ENCODE data around the gene CLSTN2.

CLSTN2 gene

DNA sequence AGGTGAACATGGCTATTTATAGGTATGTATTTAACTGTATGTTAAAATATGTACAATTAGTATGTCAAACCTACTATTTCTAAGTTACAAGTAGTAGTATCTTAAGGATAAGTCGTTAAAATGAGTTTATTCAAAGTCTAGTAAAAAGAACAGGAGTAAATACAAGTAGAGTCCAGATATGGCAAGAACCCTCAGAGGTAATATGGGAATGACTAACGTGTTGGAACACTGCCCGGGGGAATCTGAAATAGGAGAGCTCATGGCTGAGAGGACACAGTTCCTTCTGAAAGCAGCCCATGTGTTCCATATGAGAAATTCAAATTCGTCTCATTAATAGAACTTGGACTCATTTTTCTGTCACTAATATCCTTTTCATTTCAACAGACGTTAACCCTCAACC lies 158.8 kb downstream of the CLSTN2 start:
- TF ChIP-seq POLR2AphosphoS5 (IDR thresholded peaks at IDR 0.05; ENCODE audit: low read depth, low read length), result no peak
- DNase-seq (ENCODE audit: insufficient read length, low spot score) (no peak), FAIRE-seq (no peak)

- DNase-seq (ENCODE audit: insufficient read length, low spot score) (no peak), FAIRE-seq (no peak)
- no peak for TF ChIP-seq TAF1 (IDR thresholded peaks at IDR 0.05; ENCODE audit: low read depth, low read length)
- TF ChIP-seq SPI1 (IDR thresholded peaks at IDR 0.05; ENCODE audit: low read depth, low read length), result no peak
- no peak for TF ChIP-seq PAX5 (IDR thresholded peaks at IDR 0.05; ENCODE audit: insufficient read depth, low read length, severe bottlenecking)
- TF ChIP-seq POLR2A (IDR thresholded peaks at IDR 0.05; ENCODE audit: low read depth, low read length), result no peak
Observed at GRCh38 chr3:140094487-140094886, 159.5 kb downstream of the CLSTN2 start.

GRCh38 chr3:140096037-140096436 lies 161.1 kb downstream of the CLSTN2 start:
- no peak for FAIRE-seq
- DNase-seq (ENCODE audit: insufficient read length, low spot score), result no peak
- TF ChIP-seq POU2F2 (IDR thresholded peaks at IDR 0.05; ENCODE audit: low read depth, low read length) (no peak), TAF1 (IDR thresholded peaks at IDR 0.05; ENCODE audit: low read depth, low read length) (no peak), POLR2AphosphoS5 (IDR thresholded peaks at IDR 0.05; ENCODE audit: low read depth, low read length) (no peak), POLR2A (IDR thresholded peaks at IDR 0.05; ENCODE audit: low read depth, low read length) (no peak), SPI1 (IDR thresholded peaks at IDR 0.05; ENCODE audit: low read depth, low read length) (no peak), PAX5 (IDR thresholded peaks at IDR 0.05; ENCODE audit: insufficient read depth, low read length, severe bottlenecking) (no peak)

DNA sequence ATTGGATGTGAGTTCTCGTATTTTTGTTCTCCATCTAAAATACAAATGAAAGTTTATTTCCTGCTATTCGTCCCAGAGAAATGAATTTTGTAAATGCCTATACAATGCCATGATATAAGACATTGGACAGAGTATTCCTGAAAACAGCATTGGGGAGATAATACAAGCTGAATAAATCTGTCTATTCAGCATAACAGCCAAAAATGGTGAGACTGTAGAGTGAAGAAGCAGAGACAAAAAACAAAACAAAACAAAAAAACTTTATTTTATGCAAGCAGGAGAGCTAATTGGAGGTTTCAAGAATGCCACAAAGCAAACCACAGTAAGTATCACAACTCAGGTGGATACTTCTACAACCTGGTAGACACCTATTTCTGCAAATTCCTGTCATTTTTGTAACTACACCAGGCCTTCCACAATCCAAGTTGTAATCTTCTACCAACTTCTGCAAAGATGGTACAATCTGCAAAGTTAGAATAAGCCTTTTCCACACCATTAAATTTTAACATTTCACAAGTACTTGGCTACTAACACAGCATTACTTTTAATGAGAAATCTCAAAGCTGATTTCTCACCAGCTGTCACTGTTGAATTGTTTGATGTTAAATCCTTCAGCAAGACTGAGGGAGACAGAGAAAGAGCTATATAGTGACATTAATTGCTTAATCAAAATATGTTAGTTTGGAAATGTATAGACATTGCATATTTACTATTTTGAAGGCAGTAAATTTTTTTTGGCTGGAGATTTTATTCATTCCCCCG lies 163.1 kb downstream of the CLSTN2 start:
- no peak for DNase-seq (ENCODE audit: insufficient read length, low spot score)
- FAIRE-seq, result no peak
- TF ChIP-seq POLR2A (IDR thresholded peaks at IDR 0.05; ENCODE audit: low read depth, low read length), result no peak
- TF ChIP-seq POU2F2 (IDR thresholded peaks at IDR 0.05; ENCODE audit: low read depth, low read length), result no peak
- TF ChIP-seq POLR2AphosphoS5 (IDR thresholded peaks at IDR 0.05; ENCODE audit: low read depth, low read length), result no peak
- TF ChIP-seq SPI1 (IDR thresholded peaks at IDR 0.05; ENCODE audit: low read depth, low read length), result no peak
- TF ChIP-seq TAF1 (IDR thresholded peaks at IDR 0.05; ENCODE audit: low read depth, low read length), result no peak
- TF ChIP-seq PAX5 (IDR thresholded peaks at IDR 0.05; ENCODE audit: insufficient read depth, low read length, severe bottlenecking), result no peak

- DNase-seq (ENCODE audit: insufficient read length, low spot score) (no peak), FAIRE-seq (no peak)
- TF ChIP-seq TAF1 (IDR thresholded peaks at IDR 0.05; ENCODE audit: low read depth, low read length) (no peak), POLR2AphosphoS5 (IDR thresholded peaks at IDR 0.05; ENCODE audit: low read depth, low read length) (no peak), SPI1 (IDR thresholded peaks at IDR 0.05; ENCODE audit: low read depth, low read length) (no peak), POLR2A (IDR thresholded peaks at IDR 0.05; ENCODE audit: low read depth, low read length) (no peak), PAX5 (IDR thresholded peaks at IDR 0.05; ENCODE audit: insufficient read depth, low read length, severe bottlenecking) (no peak), POU2F2 (IDR thresholded peaks at IDR 0.05; ENCODE audit: low read depth, low read length) (no peak)
Observed at GRCh38 chr3:140100479-140100878, 165.5 kb downstream of the CLSTN2 start.

GRCh38 chr3:140103166-140103565 lies 168.2 kb downstream of the CLSTN2 start:
- TF ChIP-seq POU2F2 (IDR thresholded peaks at IDR 0.05; ENCODE audit: low read depth, low read length), result no peak
- TF ChIP-seq POLR2AphosphoS5 (IDR thresholded peaks at IDR 0.05; ENCODE audit: low read depth, low read length), result no peak
- no peak for TF ChIP-seq PAX5 (IDR thresholded peaks at IDR 0.05; ENCODE audit: insufficient read depth, low read length, severe bottlenecking)
- TF ChIP-seq TAF1 (IDR thresholded peaks at IDR 0.05; ENCODE audit: low read depth, low read length), result no peak
- no peak for TF ChIP-seq POLR2A (IDR thresholded peaks at IDR 0.05; ENCODE audit: low read depth, low read length)
- TF ChIP-seq SPI1 (IDR thresholded peaks at IDR 0.05; ENCODE audit: low read depth, low read length), result no peak
- no peak for FAIRE-seq
- DNase-seq (ENCODE audit: insufficient read length, low spot score), result no peak

GRCh38 chr3:140103986-140104645 lies 169.1 kb downstream of the CLSTN2 start:
- no peak for FAIRE-seq
- no peak for DNase-seq (ENCODE audit: insufficient read length, low spot score)
- TF ChIP-seq POLR2AphosphoS5 (IDR thresholded peaks at IDR 0.05; ENCODE audit: low read depth, low read length), result no peak
- no peak for TF ChIP-seq TAF1 (IDR thresholded peaks at IDR 0.05; ENCODE audit: low read depth, low read length)
- no peak for TF ChIP-seq SPI1 (IDR thresholded peaks at IDR 0.05; ENCODE audit: low read depth, low read length)
- TF ChIP-seq PAX5 (IDR thresholded peaks at IDR 0.05; ENCODE audit: insufficient read depth, low read length, severe bottlenecking), result no peak
- no peak for TF ChIP-seq POLR2A (IDR thresholded peaks at IDR 0.05; ENCODE audit: low read depth, low read length)
- TF ChIP-seq POU2F2 (IDR thresholded peaks at IDR 0.05; ENCODE audit: low read depth, low read length), result no peak

- DNase-seq (ENCODE audit: insufficient read length, low spot score), result no peak
- no peak for FAIRE-seq
- TF ChIP-seq SPI1 (IDR thresholded peaks at IDR 0.05; ENCODE audit: low read depth, low read length), result no peak
- no peak for TF ChIP-seq POU2F2 (IDR thresholded peaks at IDR 0.05; ENCODE audit: low read depth, low read length)
- TF ChIP-seq PAX5 (IDR thresholded peaks at IDR 0.05; ENCODE audit: insufficient read depth, low read length, severe bottlenecking), result no peak
Observed at GRCh38 chr3:140113996-140114788, 179.2 kb downstream of the CLSTN2 start.

DNA sequence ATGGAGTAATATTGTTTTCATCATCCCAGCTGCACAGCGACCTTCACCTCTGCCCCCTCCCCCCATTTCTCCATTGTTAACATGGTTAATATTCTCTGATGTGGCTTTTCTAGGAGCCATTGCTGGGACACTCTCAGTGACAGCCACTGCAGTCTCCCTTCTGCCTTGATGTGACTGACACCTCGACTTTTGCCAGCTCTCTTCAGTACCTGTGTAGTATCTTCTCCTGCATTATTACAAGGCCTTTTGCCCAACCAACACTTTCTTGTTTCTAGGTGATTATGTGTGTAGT lies 179.8 kb downstream of the CLSTN2 start:
- DNase-seq (ENCODE audit: insufficient read length, low spot score) (no peak), FAIRE-seq (no peak)
- no peak for TF ChIP-seq TAF1 (IDR thresholded peaks at IDR 0.05; ENCODE audit: low read depth, low read length)
- no peak for TF ChIP-seq POU2F2 (IDR thresholded peaks at IDR 0.05; ENCODE audit: low read depth, low read length)
- no peak for TF ChIP-seq POLR2A (IDR thresholded peaks at IDR 0.05; ENCODE audit: low read depth, low read length)
- no peak for TF ChIP-seq POLR2AphosphoS5 (IDR thresholded peaks at IDR 0.05; ENCODE audit: low read depth, low read length)
- no peak for TF ChIP-seq PAX5 (IDR thresholded peaks at IDR 0.05; ENCODE audit: insufficient read depth, low read length, severe bottlenecking)
- no peak for TF ChIP-seq SPI1 (IDR thresholded peaks at IDR 0.05; ENCODE audit: low read depth, low read length)
